HCT116 (cell line): ENCODE measurements around the gene TMEM209. TPM values are rescaled to one million over a fixed set of nuclear protein-coding genes. Genes with fewer than 3 reads are reported as not detected.

ENCODE experiments used
- ATAC-seq: fragments of 200-7000 bp; cut with Tn5 transposase; 2 replicates; pipeline ENCODE4 v1.9.1; 2020; ENCODE audit warnings: mild to moderate bottlenecking, moderate library complexity
- Bru-seq: library from RNA; stranded (reverse); fragments of 400-500 nt; gene quantifications from one replicate; lab custom pipeline; 2021; lab: Mats Ljungman, UMichigan
- BruChase-seq, 2 experiments: library from RNA; stranded (reverse); fragments of 400-500 nt; gene quantifications; one replicate each; lab custom pipeline; 2021; lab: Mats Ljungman, UMichigan
- BruUV-seq: library from RNA; stranded (reverse); fragments of 400-500 nt; replicated peaks from 2 replicates; lab custom pipeline; 2021; lab: Mats Ljungman, UMichigan
- CTCF ChIA-PET: fragments of 300-600 bp; sonication (Branson Sonifier 250); formaldehyde crosslinking; loops from one replicate; lab custom pipeline; 2021; ENCODE audit warnings: antibody characterized with exemption; lab: Charles Lee
- POLR2A ChIA-PET: fragments of 300-600, 350-600 bp; sonication (Branson Sonifier 250); formaldehyde crosslinking; loops from one replicate; lab custom pipeline; 2021; ENCODE audit warnings: antibody characterized with exemption; lab: Charles Lee
- RAD21 ChIA-PET, 2 experiments: fragments of 300-600 bp; sonication (Branson Sonifier 250); formaldehyde crosslinking; loops; one replicate each; lab custom pipeline; 2023; ENCODE audit warnings: low total read pairs in 2 of 2; ENCODE audit not compliant: uncharacterized antibody in 2 of 2, unreplicated experiment in 2 of 2, low non-redundant PET in 1 of 2; lab: Charles Lee
- DNase-seq: peaks from one replicate; pipeline ENCODE4 v3.0.0-alpha.2; 2010; ENCODE audit warnings: low read depth, low spot score
- H2AFZ ChIP-seq: fragments of 200-600 bp; shearing (Covaris generic), sonication (generic); 2 replicates; pipeline ENCODE4 v1.6.1; 2017; ENCODE audit warnings: low read depth, mixed run types, mixed read lengths, antibody characterized with exemption, low read length; ENCODE audit not compliant: poor library complexity, severe bottlenecking
- H3K27ac ChIP-seq: 2 replicates; pipeline ENCODE4 v1.5.1; 2012; ENCODE audit warnings: low read depth, low read length
- H3K27me3 ChIP-seq: fragments of 200-600 bp; sonication (generic); 2 replicates; pipeline ENCODE4 v1.6.1; 2016; ENCODE audit warnings: mixed run types, low read length, mixed read lengths; ENCODE audit not compliant: insufficient read depth
- H3K36me3 ChIP-seq, 2 experiments: fragments of 200-500 bp in 1 of 2; fragments of 200-600 bp in 1 of 2; sonication (Bioruptor generic) in 1 of 2; sonication (generic) in 1 of 2; 2 replicates each; pipeline versions ENCODE4 v1.5.1 to v1.6.1; 2014 to 2016; ENCODE audit warnings: low read length in 2 of 2, inconsistent platforms in 1 of 2, mixed read lengths in 1 of 2, mixed run types in 1 of 2; ENCODE audit not compliant: insufficient read depth in 2 of 2, control insufficient read depth in 1 of 2
- H3K4me1 ChIP-seq, 2 experiments: fragments of 200-600 bp in 1 of 2; sonication (generic) in 1 of 2; 2 replicates each; pipeline versions ENCODE4 v1.5.1 to v1.6.1; 2012 to 2017; ENCODE audit warnings: low read length in 2 of 2, inconsistent platforms in 1 of 2, mild to moderate bottlenecking in 1 of 2, mixed read lengths in 1 of 2, mixed run types in 1 of 2, moderate library complexity in 1 of 2; ENCODE audit not compliant: insufficient read depth in 2 of 2, control insufficient read depth in 1 of 2
- H3K4me2 ChIP-seq: fragments of 200-600 bp; sonication (generic); 2 replicates; pipeline ENCODE4 v1.6.1; 2017; ENCODE audit warnings: mixed run types, low read length, mixed read lengths
- H3K4me3 ChIP-seq, 2 experiments: fragments of 200-600 bp in 1 of 2; sonication (generic) in 1 of 2; replicated peaks in 1 of 2; 2 replicates each; pipeline ENCODE4 v1.5.1; 2011 to 2016; ENCODE audit warnings: low read length in 2 of 2, control low read depth in 1 of 2, low read depth in 1 of 2, mild to moderate bottlenecking in 1 of 2, mixed read lengths in 1 of 2, mixed run types in 1 of 2
- H3K79me2 ChIP-seq: fragments of 200-600 bp; sonication (generic); 2 replicates; pipeline ENCODE4 v1.6.1; 2017; ENCODE audit warnings: mild to moderate bottlenecking, mixed run types, low read length, moderate library complexity, mixed read lengths; ENCODE audit not compliant: insufficient read depth
- H3K9ac ChIP-seq: fragments of 200-600 bp; sonication (generic); 2 replicates; pipeline ENCODE4 v1.6.1; 2016; ENCODE audit warnings: low read length, mixed read lengths
- H3K9me2 ChIP-seq: fragments of 200-600 bp; sonication (generic), shearing (Covaris generic); 2 replicates; pipeline ENCODE4 v1.6.1; 2017; ENCODE audit warnings: mixed run types, mild to moderate bottlenecking, moderate library complexity; ENCODE audit not compliant: insufficient read depth
- H3K9me3 ChIP-seq, 2 experiments: fragments of 200-500 bp in 1 of 2; fragments of 200-600 bp in 1 of 2; sonication (Bioruptor generic) in 1 of 2; sonication (generic) in 1 of 2; 2 replicates each; pipeline ENCODE4 v1.6.1; 2014 to 2017; ENCODE audit warnings: low read length in 2 of 2, mixed read lengths in 2 of 2, inconsistent platforms in 1 of 2, low read depth in 1 of 2, mild to moderate bottlenecking in 1 of 2, mixed run types in 1 of 2, moderate library complexity in 1 of 2; ENCODE audit not compliant: control insufficient read depth in 1 of 2, insufficient read depth in 1 of 2
- H4K20me1 ChIP-seq: fragments of 200-600 bp; sonication (generic), shearing (Covaris generic); 2 replicates; pipeline ENCODE4 v1.6.1; 2017; ENCODE audit warnings: mixed run types, mild to moderate bottlenecking, moderate library complexity; ENCODE audit not compliant: insufficient read depth
- EGR1 ChIP-seq: IDR thresholded peaks from 2 replicates; pipeline ENCODE4 v1.6.1; 2012; ENCODE audit warnings: low read depth
- ELF1 ChIP-seq: IDR thresholded peaks from 2 replicates; pipeline ENCODE4 v1.6.1; 2012; ENCODE audit warnings: low read depth, borderline replicate concordance
- EZH2 ChIP-seq: fragments of 200-600 bp; sonication (generic); IDR thresholded peaks from 2 replicates; pipeline ENCODE4 v1.6.1; 2017; ENCODE audit warnings: antibody characterized with exemption, mixed run types
- EZH2phosphoT487 ChIP-seq: fragments of 200-600 bp; IDR thresholded peaks from 2 replicates; pipeline ENCODE4 v1.6.1; 2018; ENCODE audit warnings: antibody characterized with exemption, borderline replicate concordance
- POLR2A ChIP-seq: IDR thresholded peaks from 2 replicates; pipeline ENCODE4 v1.7.0; 2011; ENCODE audit warnings: borderline replicate concordance; ENCODE audit not compliant: insufficient read depth, insufficient read length; ENCODE audit errors: extremely low read depth
- POLR2AphosphoS5 ChIP-seq: IDR thresholded peaks from 2 replicates; pipeline ENCODE4 v1.6.1; 2011; ENCODE audit warnings: mild to moderate bottlenecking, low read depth, low read length, moderate library complexity
- RAD21 ChIP-seq: IDR thresholded peaks from 2 replicates; pipeline ENCODE4 v1.6.1; 2012; ENCODE audit warnings: low read depth, mild to moderate bottlenecking
- SIN3A ChIP-seq: IDR thresholded peaks from 2 replicates; pipeline ENCODE4 v1.6.1; 2012; ENCODE audit warnings: low read depth
- TCF7L2 ChIP-seq: IDR thresholded peaks from 2 replicates; pipeline ENCODE4 v1.7.0; 2011; ENCODE audit warnings: borderline replicate concordance, inconsistent platforms; ENCODE audit not compliant: insufficient read depth, insufficient read length; ENCODE audit errors: extremely low read depth
- YY1 ChIP-seq: IDR thresholded peaks from 2 replicates; pipeline ENCODE4 v1.6.1; 2011; ENCODE audit warnings: low read length, low read depth, moderate library complexity, mild to moderate bottlenecking; ENCODE audit not compliant: insufficient replicate concordance; ENCODE audit errors: extremely low read depth
- ZFX ChIP-seq: fragments of 450-650 bp; IDR thresholded peaks from 2 replicates; pipeline ENCODE4 v1.6.1; 2017
- intact Hi-C: fragments of 100-400 bp; cut with micrococcal nuclease; formaldehyde crosslinking; loops from 2 replicates; pipeline ENCODE4 v1.10.0; 2022
- long read RNA-seq: library from polyadenylated mRNA; unstranded; transcript quantifications from one replicate; pipeline ENCODE4 v2.0.0, GENCODE V29; 2021; ENCODE audit not compliant: unreplicated experiment
- polyA plus RNA-seq: library from polyadenylated mRNA; unstranded; fragments of >200 nt; gene quantifications from 2 replicates; pipeline ENCODE4 v1.2.1, GENCODE V29; 2012; ENCODE audit warnings: missing spikeins
- total RNA-seq: library from RNA; stranded (reverse); gene quantifications from one replicate; pipeline ENCODE4 v1.2.1, GENCODE V29; 2021; ENCODE audit not compliant: unreplicated experiment
- TF ChIP-seq, protein P1 (sequence below): IDR thresholded peaks from 2 replicates; pipeline ENCODE4 v1.6.1; 2011; ENCODE audit warnings: mild to moderate bottlenecking, low read length, moderate library complexity; ENCODE audit not compliant: insufficient replicate concordance; ENCODE audit errors: extremely low read depth
- TF ChIP-seq, protein P2 (sequence below), 3 experiments: fragments of 200-600 bp in 1 of 3; sonication (generic) in 1 of 3; IDR thresholded peaks in 2 of 3; conservative IDR thresholded peaks in 1 of 3; 2 replicates each; pipeline ENCODE4 v1.5.1; 2012 to 2017; ENCODE audit warnings: low read depth in 2 of 3, low read length in 2 of 3, antibody characterized with exemption in 1 of 3, borderline replicate concordance in 1 of 3, control low read depth in 1 of 3, mild to moderate bottlenecking in 1 of 3, mixed read lengths in 1 of 3, mixed run types in 1 of 3, moderate library complexity in 1 of 3; ENCODE audit not compliant: insufficient read depth in 1 of 3
- TF ChIP-seq, protein P3 (sequence below): IDR thresholded peaks from 2 replicates; pipeline ENCODE4 v1.6.1; 2012

TMEM209 gene
- total RNA-seq, result 35.8 TPM
- polyA plus RNA-seq, result 14.3 and 20.1 TPM in 2 replicates
- percentile 85 among the genes with signal in this experiment for Bru-seq, nascent RNA
- percentile 89 among the genes with signal in this experiment for BruChase-seq, experiment 1, labeled RNA remaining after a 6-hour chase
- percentile 77 among the genes with signal in this experiment for BruChase-seq, experiment 2, labeled RNA remaining after a 2-hour chase
- long read RNA-seq, transcript TMEM209-201 (15 exons, 3,545 nt), result major isoform, 31 of 48 reads
- long read RNA-seq, partial matches to known transcripts, result 12 of 48 reads
- long read RNA-seq, other reads (novel, unspliced or antisense), result 3 of 48 reads

DNA sequence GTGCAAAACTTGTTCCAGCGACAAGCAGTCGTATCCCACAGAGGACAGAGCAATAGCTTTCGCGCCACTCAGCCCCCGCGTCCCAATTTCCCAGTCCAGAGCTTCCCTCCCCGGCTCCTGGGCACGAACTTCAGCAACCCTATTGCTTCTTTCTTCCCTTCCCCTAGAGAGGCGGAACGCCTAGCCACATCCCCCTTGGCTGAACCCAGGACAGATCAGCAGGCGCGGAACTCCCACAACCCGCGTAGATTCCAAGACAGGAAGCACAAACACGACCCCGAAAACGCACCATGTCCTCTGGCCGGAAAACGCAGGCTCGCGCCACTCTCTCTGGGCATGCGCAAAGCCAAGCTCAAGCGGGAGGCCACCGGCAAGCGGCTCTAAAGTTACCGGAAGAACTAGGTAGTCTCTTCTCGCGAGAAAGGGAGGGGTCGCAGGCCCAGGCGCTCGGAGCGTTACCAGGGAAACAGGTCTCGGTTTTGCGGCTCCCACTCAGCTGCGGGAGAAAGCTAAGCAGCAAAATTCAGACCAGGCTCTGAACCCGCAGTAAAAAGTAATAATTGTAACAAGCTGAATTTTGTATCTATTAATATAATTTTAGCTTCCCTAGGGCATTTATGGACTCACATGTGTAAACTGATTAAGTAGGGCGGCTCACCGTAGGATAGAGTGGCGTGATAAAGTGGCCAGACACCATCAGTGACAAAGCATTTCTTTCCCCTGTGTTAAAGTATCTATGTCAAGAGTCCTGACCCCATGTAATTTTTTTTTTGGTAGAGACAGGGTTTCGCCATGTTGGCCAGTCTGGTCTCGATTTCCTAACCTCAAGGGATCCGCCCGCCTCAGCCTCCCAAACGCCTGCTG is at the start of gene TMEM209:
Gene TMEM209 (minus strand): TSS at position 323 of the 864 bp plus-strand sequence. CDS start 31 bp downstream, at position 292.
- H3K27ac ChIP-seq, result peak within 1 kb of the TSS; percentile 84
- POLR2A ChIA-PET, result interaction anchor here (0.5 to 1.6 kb wide), 5 partner anchors 9 to 102 kb away, joined by 3 to 5 read pairs (median 3); no protein-coding TSS in a partner anchor
- H3K4me1 ChIP-seq, result peaks cover 7 to 15% of the 10 kb centered on the region in 2 experiments; a peak in 3 of 4 replicates
- RAD21 ChIA-PET, result interaction anchor here in 1 of 2 experiments (0.6 kb wide), 1 partner anchor 39 kb away, joined by 4 read pairs; no protein-coding TSS in a partner anchor
- H3K79me2 ChIP-seq, result peaks cover 45% of the 10 kb centered on the region
- peak within 1 kb of the TSS; percentile 79 for H3K4me2 ChIP-seq
- H3K9ac ChIP-seq, result peak within 1 kb of the TSS; percentile 97
- no peak within 1 kb of the TSS for H2AFZ ChIP-seq
- no peaks in the 10 kb centered on the region for H3K27me3 ChIP-seq
- TSS peak; percentile 97 for BruUV-seq
- no peaks in the 10 kb centered on the region for H3K9me3 ChIP-seq
- intact Hi-C loops, result no loop called here
- peak within 1 kb of the TSS; percentile 87 to 93 for H3K4me3 ChIP-seq
- DNase-seq (peak; percentile 94), ATAC-seq (peak; percentile 94)
- TF ChIP-seq, protein P1, sequence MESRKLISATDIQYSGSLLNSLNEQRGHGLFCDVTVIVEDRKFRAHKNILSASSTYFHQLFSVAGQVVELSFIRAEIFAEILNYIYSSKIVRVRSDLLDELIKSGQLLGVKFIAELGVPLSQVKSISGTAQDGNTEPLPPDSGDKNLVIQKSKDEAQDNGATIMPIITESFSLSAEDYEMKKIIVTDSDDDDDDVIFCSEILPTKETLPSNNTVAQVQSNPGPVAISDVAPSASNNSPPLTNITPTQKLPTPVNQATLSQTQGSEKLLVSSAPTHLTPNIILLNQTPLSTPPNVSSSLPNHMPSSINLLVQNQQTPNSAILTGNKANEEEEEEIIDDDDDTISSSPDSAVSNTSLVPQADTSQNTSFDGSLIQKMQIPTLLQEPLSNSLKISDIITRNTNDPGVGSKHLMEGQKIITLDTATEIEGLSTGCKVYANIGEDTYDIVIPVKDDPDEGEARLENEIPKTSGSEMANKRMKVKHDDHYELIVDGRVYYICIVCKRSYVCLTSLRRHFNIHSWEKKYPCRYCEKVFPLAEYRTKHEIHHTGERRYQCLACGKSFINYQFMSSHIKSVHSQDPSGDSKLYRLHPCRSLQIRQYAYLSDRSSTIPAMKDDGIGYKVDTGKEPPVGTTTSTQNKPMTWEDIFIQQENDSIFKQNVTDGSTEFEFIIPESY, result peak; percentile 99
- peak; percentile 70 for TF ChIP-seq ZFX
- TF ChIP-seq POLR2AphosphoS5, result peak; percentile 94
- peak; percentile 84 for TF ChIP-seq YY1
- TF ChIP-seq EZH2, result no peak
- peak; percentile 11; the same call in 1 of the 2 replicates for TF ChIP-seq EGR1
- TF ChIP-seq, protein P2, sequence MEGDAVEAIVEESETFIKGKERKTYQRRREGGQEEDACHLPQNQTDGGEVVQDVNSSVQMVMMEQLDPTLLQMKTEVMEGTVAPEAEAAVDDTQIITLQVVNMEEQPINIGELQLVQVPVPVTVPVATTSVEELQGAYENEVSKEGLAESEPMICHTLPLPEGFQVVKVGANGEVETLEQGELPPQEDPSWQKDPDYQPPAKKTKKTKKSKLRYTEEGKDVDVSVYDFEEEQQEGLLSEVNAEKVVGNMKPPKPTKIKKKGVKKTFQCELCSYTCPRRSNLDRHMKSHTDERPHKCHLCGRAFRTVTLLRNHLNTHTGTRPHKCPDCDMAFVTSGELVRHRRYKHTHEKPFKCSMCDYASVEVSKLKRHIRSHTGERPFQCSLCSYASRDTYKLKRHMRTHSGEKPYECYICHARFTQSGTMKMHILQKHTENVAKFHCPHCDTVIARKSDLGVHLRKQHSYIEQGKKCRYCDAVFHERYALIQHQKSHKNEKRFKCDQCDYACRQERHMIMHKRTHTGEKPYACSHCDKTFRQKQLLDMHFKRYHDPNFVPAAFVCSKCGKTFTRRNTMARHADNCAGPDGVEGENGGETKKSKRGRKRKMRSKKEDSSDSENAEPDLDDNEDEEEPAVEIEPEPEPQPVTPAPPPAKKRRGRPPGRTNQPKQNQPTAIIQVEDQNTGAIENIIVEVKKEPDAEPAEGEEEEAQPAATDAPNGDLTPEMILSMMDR (IDR thresholded peaks at IDR 0.05 in 2 of 3, conservative IDR thresholded peaks at IDR 0.05 in 1 of 3; ENCODE audit: borderline replicate concordance in 1 of 3, insufficient read depth in 1 of 3, low read depth in 2 of 3, low read length in 2 of 3), result no peak
- TF ChIP-seq RAD21, result no peak
- TF ChIP-seq TCF7L2, result peak; percentile 44
- TF ChIP-seq SIN3A, result peak; percentile 85; the same call in 1 of the 2 replicates
- TF ChIP-seq ELF1, result peak; percentile 72
- no peak for TF ChIP-seq EZH2phosphoT487
- TF ChIP-seq POLR2A, result peak; percentile 87
- TF ChIP-seq, protein P3, sequence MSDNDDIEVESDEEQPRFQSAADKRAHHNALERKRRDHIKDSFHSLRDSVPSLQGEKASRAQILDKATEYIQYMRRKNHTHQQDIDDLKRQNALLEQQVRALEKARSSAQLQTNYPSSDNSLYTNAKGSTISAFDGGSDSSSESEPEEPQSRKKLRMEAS, result peak; percentile 83
- no peaks in the 10 kb centered on the region for H4K20me1 ChIP-seq
- H3K9me2 ChIP-seq, result no peaks in the 10 kb centered on the region
- CTCF ChIA-PET, result interaction anchor here (0.6 to 1.4 kb wide), 5 partner anchors 12 to 1307 kb away, joined by 3 read pairs; partner anchors contain the start of gene KLHDC10
- peaks cover 20 to 28% of the 10 kb centered on the region in 2 experiments; a peak in 3 of 4 replicates for H3K36me3 ChIP-seq
